H9 (cell line): ENCODE data around the gene E4F1. TPM values are rescaled to one million over a fixed set of nuclear protein-coding genes. Genes with fewer than 3 reads are reported as not detected.

Experiments used
- DNase-seq: peaks from one replicate; pipeline ENCODE4 v3.0.0-alpha.2; 2017
- H2AFZ ChIP-seq: one replicate; pipeline ENCODE4 v1.6.1; 2013; ENCODE audit warnings: mild to moderate bottlenecking, low read length, control low read depth, moderate library complexity
- H2AK5ac ChIP-seq: 2 replicates; pipeline ENCODE4 v1.6.1; 2013; ENCODE audit warnings: low read length, control low read depth, mixed read lengths; ENCODE audit not compliant: insufficient read length
- H2BK120ac ChIP-seq: one replicate; pipeline ENCODE4 v1.6.1; 2013; ENCODE audit warnings: low read depth, mild to moderate bottlenecking, low read length, control low read depth, inconsistent platforms; ENCODE audit not compliant: poor library complexity, severe bottlenecking
- H2BK12ac ChIP-seq: 2 replicates; pipeline ENCODE4 v1.6.1; 2013; ENCODE audit warnings: low read length, control low read depth, mixed read lengths, low read depth; ENCODE audit not compliant: insufficient read length
- H2BK15ac ChIP-seq: 2 replicates; pipeline ENCODE4 v1.6.1; 2013; ENCODE audit warnings: low read depth, low read length, control low read depth
- H2BK20ac ChIP-seq: one replicate; pipeline ENCODE4 v1.6.1; 2013; ENCODE audit warnings: low read depth, mild to moderate bottlenecking, low read length, control low read depth, inconsistent platforms; ENCODE audit not compliant: poor library complexity, severe bottlenecking
- H2BK5ac ChIP-seq: 2 replicates; pipeline ENCODE4 v1.6.1; 2013; ENCODE audit warnings: low read length, control low read depth, mixed read lengths; ENCODE audit not compliant: insufficient read length
- H3K14ac ChIP-seq: 2 replicates; pipeline ENCODE4 v1.6.1; 2013; ENCODE audit warnings: low read length, control low read depth; ENCODE audit not compliant: insufficient read depth
- H3K18ac ChIP-seq: 2 replicates; pipeline ENCODE4 v1.6.1; 2013; ENCODE audit warnings: low read depth, mild to moderate bottlenecking, mixed read lengths, low read length, control low read depth; ENCODE audit not compliant: insufficient read length
- H3K23ac ChIP-seq: 2 replicates; pipeline ENCODE4 v1.6.1; 2013; ENCODE audit warnings: low read length, control low read depth, mixed read lengths, low read depth; ENCODE audit not compliant: insufficient read length
- H3K23me2 ChIP-seq: 2 replicates; pipeline ENCODE4 v1.6.1; 2013; ENCODE audit warnings: low read depth, mild to moderate bottlenecking, mixed read lengths, low read length, control low read depth; ENCODE audit not compliant: insufficient read length, poor library complexity, severe bottlenecking
- H3K27ac ChIP-seq: 2 replicates; pipeline ENCODE4 v1.5.1; 2013; ENCODE audit warnings: low read length, control low read depth, mixed read lengths, low read depth; ENCODE audit not compliant: insufficient read length
- H3K27me3 ChIP-seq: 2 replicates; pipeline ENCODE4 v1.6.1; 2013; ENCODE audit warnings: low read length, control low read depth, inconsistent platforms; ENCODE audit not compliant: insufficient read depth
- H3K4ac ChIP-seq: 2 replicates; pipeline ENCODE4 v1.6.1; 2013; ENCODE audit warnings: low read depth, mild to moderate bottlenecking, control low read depth, inconsistent platforms, low read length, moderate library complexity
- H3K4me1 ChIP-seq: 2 replicates; pipeline ENCODE4 v1.6.1; 2013; ENCODE audit warnings: low read length, control low read depth, inconsistent platforms; ENCODE audit not compliant: insufficient read depth
- H3K4me2 ChIP-seq: 2 replicates; pipeline ENCODE4 v1.6.1; 2013; ENCODE audit warnings: low read length, control low read depth, mixed read lengths; ENCODE audit not compliant: insufficient read length, insufficient read depth
- H3K56ac ChIP-seq: 2 replicates; pipeline ENCODE4 v1.6.1; 2013; ENCODE audit warnings: low read depth, mild to moderate bottlenecking, mixed read lengths, low read length, control low read depth; ENCODE audit not compliant: insufficient read length
- H3K79me1 ChIP-seq: 2 replicates; pipeline ENCODE4 v1.6.1; 2013; ENCODE audit warnings: low read depth, mild to moderate bottlenecking, moderate library complexity, low read length, control low read depth, inconsistent platforms; ENCODE audit not compliant: insufficient read depth, poor library complexity, severe bottlenecking
- H3K79me2 ChIP-seq: 2 replicates; pipeline ENCODE4 v1.6.1; 2013; ENCODE audit warnings: low read length, control low read depth, inconsistent platforms; ENCODE audit not compliant: insufficient read depth
- H3K9ac ChIP-seq: 2 replicates; pipeline ENCODE4 v1.6.1; 2013; ENCODE audit warnings: low read length, control low read depth, mixed read lengths; ENCODE audit not compliant: insufficient read length; ENCODE audit errors: extremely low read depth
- H3K9me3 ChIP-seq: one replicate; pipeline ENCODE4 v1.6.1; 2013; ENCODE audit warnings: low read depth, low read length, inconsistent platforms; ENCODE audit not compliant: control insufficient read depth
- H3T11ph ChIP-seq: one replicate; pipeline ENCODE4 v1.6.1; 2013; ENCODE audit warnings: mild to moderate bottlenecking, low read length, control low read depth, inconsistent platforms
- H4K20me1 ChIP-seq: one replicate; pipeline ENCODE4 v1.6.1; 2013; ENCODE audit not compliant: control insufficient read depth, insufficient read length, insufficient read depth
- H4K5ac ChIP-seq: 2 replicates; pipeline ENCODE4 v1.6.1; 2013; ENCODE audit warnings: low read depth, mild to moderate bottlenecking, mixed read lengths, low read length, control low read depth; ENCODE audit not compliant: insufficient read length
- H4K8ac ChIP-seq: replicated peaks from 2 replicates; pipeline ENCODE4 v1.6.1; 2013; ENCODE audit warnings: low read length, control low read depth, mixed read lengths, low read depth; ENCODE audit not compliant: insufficient read length
- H4K91ac ChIP-seq: 2 replicates; pipeline ENCODE4 v1.6.1; 2013; ENCODE audit warnings: low read depth, mild to moderate bottlenecking, moderate library complexity, mixed read lengths, low read length, control low read depth; ENCODE audit not compliant: insufficient read length
- H3K27ac Mint-ChIP-seq, 3 experiments: 2 replicates in 2 of 3; 3 replicates in 1 of 3; pipeline ENCODE4 v1.8.0; 2020 to 2021; ENCODE audit warnings: mixed read lengths in 3 of 3, mild to moderate bottlenecking in 1 of 3, moderate library complexity in 1 of 3
- H3K27me3 Mint-ChIP-seq: 2 replicates; pipeline ENCODE4 v1.8.0; 2021; ENCODE audit warnings: low read depth, mild to moderate bottlenecking, moderate library complexity, mixed read lengths
- H3K36me3 Mint-ChIP-seq, 3 experiments: 2 replicates in 2 of 3; 3 replicates in 1 of 3; pipeline ENCODE4 v1.8.0; 2020 to 2021; ENCODE audit warnings: low read depth in 3 of 3, mixed read lengths in 3 of 3; ENCODE audit not compliant: insufficient read depth in 1 of 3
- H3K4me1 Mint-ChIP-seq, 2 experiments: 2 replicates each; pipeline ENCODE4 v1.8.0; 2020; ENCODE audit warnings: mixed read lengths in 2 of 2
- H3K4me3 Mint-ChIP-seq, 2 experiments: 2 replicates in 1 of 2; 3 replicates in 1 of 2; pipeline ENCODE4 v1.8.0; 2020 to 2021; ENCODE audit warnings: mild to moderate bottlenecking in 2 of 2, mixed read lengths in 2 of 2, moderate library complexity in 1 of 2
- H3K9me3 Mint-ChIP-seq, 2 experiments: 2 replicates in 1 of 2; 3 replicates in 1 of 2; pipeline ENCODE4 v1.8.0; 2020; ENCODE audit warnings: mild to moderate bottlenecking in 2 of 2, mixed read lengths in 2 of 2, moderate library complexity in 1 of 2
- CTCF ChIP-seq: fragments of 200-600 bp; sonication (generic); conservative IDR thresholded peaks from 3 replicates; pipeline ENCODE4 v1.8.0; 2021; ENCODE audit warnings: antibody characterized with exemption, mild to moderate bottlenecking
- WGBS: extraction: QIAGEN DNeasy Blood & Tissue Kit; methylation state at CpG from one replicate; pipeline ENCODE4 v1.1.7; 2013; ENCODE audit warnings: missing lambda C conversion rate, low lambda C conversion rate, mixed read lengths; ENCODE audit not compliant: insufficient read length; ENCODE audit errors: extremely low coverage; 5-methylcytosine and 5-hydroxymethylcytosine counted together
- total RNA-seq: library from RNA; stranded (reverse); gene quantifications from 2 replicates; pipeline ENCODE4 v1.2.1, GENCODE V29; 2021

Gene E4F1
- total RNA-seq, 1 experiment from 2014 or later: 35.9 TPM

DNA sequence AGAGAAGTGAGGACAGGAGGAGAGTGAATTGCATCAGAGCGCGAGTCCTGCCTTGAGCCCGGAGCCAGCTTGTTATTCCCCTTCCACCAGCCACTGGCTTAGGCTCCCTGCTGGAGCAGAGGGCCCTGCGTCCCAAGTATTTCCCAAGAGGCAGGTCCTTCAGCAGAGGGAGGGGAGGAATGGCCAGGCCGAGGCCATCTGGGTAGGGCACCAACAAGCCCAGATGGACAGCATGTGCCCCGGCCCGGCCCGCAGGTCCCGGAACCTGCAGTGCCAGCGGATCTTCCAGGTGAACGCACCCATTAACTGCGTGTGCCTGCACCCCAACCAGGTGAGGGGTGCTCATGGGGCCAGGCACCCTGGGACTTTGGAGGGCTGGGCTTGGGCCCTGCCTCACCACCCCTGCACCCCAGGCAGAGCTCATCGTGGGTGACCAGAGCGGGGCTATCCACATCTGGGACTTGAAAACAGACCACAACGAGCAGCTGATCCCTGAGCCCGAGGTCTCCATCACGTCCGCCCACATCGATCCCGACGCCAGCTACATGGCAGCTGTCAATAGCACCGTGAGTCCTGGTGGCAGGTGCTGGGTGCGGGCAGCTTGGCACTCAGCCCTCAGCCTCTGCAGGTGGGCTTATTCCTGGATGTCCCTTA lies 16.5 kb upstream of the E4F1 start:
- WGBS: no CpG with 5 or more reads among the region's 23 CpGs
- Histone ChIP-seq H3K79me2 (no peaks in the 10 kb centered on the region), H3K14ac (no peak overlapping the region; the same call in 1 of the 2 replicates), H2BK15ac (no peak overlapping the region; the same call in 1 of the 2 replicates), H2BK120ac (no peak overlapping the region), H3K27me3 (no peaks in the 10 kb centered on the region), H3T11ph (no peak overlapping the region), H3K23me2 (peaks cover 12% of the 10 kb centered on the region), H3K23ac (no peak overlapping the region), H3K4ac (no peak overlapping the region), H4K8ac (no peak overlapping the region), H2BK12ac (no peak overlapping the region), H2AFZ (no peak overlapping the region), H3K56ac (no peak overlapping the region), H3K4me2 (no peak overlapping the region), H4K20me1 (no peaks in the 10 kb centered on the region), H4K91ac (no peak overlapping the region), H2BK5ac (no peak overlapping the region), H3K9me3 (no peaks in the 10 kb centered on the region), H2BK20ac (no peak overlapping the region), H3K27ac (no peak overlapping the region), H3K79me1 (no peaks in the 10 kb centered on the region), H3K9ac (no peak overlapping the region), H3K4me1 (no peaks in the 10 kb centered on the region; the same call in 1 of the 2 replicates), H2AK5ac (no peak overlapping the region), H3K18ac (no peak overlapping the region), H4K5ac (no peak overlapping the region)
- Mint-ChIP-seq H3K27ac (no peak overlapping the region), H3K4me3 (peak overlapping the region; percentile 76 to 84), H3K4me1 (peaks cover 8 to 9% of the 10 kb centered on the region in 2 experiments), H3K27me3 (peaks cover 16% of the 10 kb centered on the region), H3K36me3 (peaks cover 7 to 32% (median 31%) of the 10 kb centered on the region in 3 experiments; a peak in 6 of 7 replicates), H3K9me3 (peaks cover 0 to 9% of the 10 kb centered on the region in 2 experiments; a peak in 1 of 5 replicates)
- DNase-seq: no peak
- TF ChIP-seq CTCF: no peak
